ENCODE data around the gene OGFOD2.
"Not testable (repeated sequence)": the region's sequence is repeated elsewhere in the genome, so short reads cannot be mapped to it uniquely, and the experiment has no call there.

Gene OGFOD2

DNA sequence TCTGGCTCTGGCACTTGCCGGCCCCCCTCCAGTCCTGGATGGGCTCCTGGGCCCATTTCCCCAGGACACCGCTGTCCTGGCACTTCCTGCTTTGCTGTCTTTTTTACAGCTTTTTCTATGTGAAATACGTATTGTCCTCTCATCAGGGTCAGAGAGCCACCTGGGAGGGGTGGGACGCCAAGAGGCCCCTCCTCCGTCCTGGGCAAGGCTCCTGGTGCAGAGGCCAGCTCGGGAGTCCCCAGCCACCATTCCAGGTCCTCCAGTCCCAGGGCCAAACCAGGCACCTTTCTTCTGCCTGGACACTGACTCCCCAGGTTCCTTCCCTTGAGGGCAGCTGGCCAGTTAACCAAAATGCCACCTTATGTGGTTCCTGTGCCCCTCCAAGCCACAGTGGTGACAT, 28.2 kb downstream of the OGFOD2 start:
- no peak for DNase-seq (ENCODE audit: low read depth, low spot score)

DNA sequence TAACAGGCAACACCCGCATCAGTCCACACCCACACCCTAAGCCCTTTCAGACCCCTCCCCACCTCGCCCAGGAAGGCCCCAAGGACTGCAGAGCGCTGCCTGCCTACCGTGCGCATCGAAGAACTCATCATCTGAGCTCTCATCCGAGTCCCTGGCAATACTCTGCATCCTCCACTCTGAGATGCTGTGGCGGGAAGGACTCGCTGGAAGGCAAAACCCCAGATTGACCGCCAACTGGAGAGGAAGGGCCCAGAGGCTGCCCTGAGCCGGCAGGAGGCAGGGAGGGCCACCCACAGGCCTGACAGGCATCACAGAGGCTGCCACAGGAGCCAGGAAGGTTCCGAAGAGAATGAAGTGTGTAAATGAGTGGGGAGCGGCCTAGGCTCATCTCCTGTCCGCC, 29.2 kb downstream of the OGFOD2 start:
- no peak for DNase-seq (ENCODE audit: low read depth, low spot score)

DNA sequence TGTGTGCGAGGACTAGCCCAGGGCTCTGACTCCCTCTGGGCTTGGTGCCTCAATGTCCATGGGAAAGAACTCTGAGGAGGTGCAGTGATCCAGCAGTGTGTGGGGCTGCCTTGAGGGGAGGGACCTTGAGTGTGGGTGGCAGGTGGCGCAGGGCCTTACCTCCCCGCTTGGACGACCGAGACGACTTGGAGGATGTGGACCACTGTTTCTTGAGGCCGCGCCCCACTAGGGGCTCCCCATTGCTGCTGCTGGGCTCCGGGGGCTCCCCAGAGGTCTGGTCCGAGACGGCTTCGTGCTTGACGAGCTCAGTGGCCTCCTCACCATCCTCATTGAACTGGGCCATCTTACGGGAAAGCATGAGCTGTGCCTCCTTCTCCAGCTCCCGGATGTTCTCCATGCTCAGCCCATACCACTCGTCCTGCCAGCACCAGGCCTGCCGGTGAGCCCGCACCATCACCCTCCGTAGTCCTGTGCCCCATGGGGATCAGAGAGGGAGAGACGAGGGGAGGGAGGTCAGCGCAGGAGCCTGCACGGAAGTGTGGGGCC, 30.1 kb downstream of the OGFOD2 start:
- DNase-seq (ENCODE audit: low read depth, low spot score) = no peak

DNA sequence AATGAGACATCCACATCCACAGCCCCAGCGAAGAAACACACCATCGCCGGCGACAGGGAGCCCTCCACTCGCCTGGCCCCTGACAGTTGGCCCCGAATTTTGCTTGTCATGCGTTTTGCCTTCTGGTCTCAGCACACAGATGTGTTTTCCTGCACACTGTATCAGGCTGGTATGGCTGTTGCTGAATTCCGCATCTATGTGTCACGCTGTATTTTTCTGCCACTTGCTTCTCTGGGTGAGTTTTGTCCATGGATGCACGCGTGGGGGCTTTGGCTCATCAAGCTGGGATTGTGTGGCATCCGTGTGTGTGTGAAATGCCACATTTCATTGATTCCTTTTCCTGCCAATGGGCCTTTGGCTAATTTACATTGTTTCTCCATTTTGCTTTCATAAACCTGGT, 31.9 kb downstream of the OGFOD2 start:
- no peak for DNase-seq (ENCODE audit: low read depth, low spot score)

DNA sequence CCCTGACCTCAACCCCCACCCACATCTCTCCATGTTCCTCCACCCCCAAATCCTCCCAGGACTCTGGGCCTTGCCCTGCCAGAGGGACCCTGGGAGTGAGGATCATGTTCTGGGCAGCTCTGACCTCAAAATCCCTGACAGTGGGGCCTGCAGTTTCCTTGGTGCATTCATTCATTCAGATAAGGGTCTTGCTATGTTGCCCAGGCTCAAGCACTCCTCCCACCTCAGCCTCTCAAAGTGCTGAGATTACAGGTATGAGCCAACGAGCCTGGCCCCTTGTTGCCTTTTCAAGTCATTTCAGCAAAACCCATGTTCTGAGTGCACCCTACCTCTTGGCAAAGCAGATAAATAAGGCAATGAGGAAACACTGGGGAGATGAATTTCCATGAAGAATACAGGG, 35.1 kb downstream of the OGFOD2 start:
- no peak for DNase-seq (ENCODE audit: low read depth, low spot score)

DNA sequence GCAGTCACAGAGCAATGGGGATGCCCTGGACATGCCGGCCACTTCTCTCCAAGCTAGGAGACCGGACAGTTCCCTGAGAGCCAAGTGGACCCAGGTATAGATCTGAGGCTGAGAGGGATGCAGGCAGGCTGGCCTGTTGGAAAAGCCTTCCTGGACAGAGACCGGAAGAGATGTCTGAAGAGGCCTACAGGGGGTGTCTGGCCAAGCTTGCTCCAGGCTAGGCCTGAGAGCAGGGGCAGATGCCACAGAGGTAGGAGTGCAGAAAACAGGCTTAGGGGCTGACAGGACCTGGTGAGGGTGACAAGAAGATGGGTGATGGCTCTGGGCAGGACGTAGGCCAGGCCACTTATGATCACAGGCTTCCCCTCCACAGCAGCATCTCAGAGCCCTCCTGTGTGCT, 35.6 kb downstream of the OGFOD2 start:
- no peak for DNase-seq (ENCODE audit: low read depth, low spot score)

DNA sequence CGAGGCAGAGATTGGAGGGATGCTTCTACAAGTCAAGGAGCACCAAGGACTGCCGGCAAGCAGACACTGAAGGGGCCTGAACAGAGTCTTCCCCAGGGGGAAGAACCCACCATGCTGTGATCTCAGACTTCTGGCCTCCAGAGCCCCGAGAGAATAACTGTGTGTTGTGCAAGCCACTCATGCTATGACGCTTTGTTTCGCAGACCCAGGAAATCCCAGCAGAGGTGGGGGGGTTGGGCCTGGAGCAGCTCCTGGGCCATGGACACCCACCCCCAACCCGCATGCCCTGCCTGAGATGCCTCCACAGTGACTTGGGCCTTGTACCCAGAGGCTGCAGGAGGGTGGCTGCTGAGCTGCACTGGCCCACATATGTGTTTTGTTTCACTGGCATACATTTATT, 36.7 kb downstream of the OGFOD2 start:
- no peak for DNase-seq (ENCODE audit: low read depth, low spot score)

DNA sequence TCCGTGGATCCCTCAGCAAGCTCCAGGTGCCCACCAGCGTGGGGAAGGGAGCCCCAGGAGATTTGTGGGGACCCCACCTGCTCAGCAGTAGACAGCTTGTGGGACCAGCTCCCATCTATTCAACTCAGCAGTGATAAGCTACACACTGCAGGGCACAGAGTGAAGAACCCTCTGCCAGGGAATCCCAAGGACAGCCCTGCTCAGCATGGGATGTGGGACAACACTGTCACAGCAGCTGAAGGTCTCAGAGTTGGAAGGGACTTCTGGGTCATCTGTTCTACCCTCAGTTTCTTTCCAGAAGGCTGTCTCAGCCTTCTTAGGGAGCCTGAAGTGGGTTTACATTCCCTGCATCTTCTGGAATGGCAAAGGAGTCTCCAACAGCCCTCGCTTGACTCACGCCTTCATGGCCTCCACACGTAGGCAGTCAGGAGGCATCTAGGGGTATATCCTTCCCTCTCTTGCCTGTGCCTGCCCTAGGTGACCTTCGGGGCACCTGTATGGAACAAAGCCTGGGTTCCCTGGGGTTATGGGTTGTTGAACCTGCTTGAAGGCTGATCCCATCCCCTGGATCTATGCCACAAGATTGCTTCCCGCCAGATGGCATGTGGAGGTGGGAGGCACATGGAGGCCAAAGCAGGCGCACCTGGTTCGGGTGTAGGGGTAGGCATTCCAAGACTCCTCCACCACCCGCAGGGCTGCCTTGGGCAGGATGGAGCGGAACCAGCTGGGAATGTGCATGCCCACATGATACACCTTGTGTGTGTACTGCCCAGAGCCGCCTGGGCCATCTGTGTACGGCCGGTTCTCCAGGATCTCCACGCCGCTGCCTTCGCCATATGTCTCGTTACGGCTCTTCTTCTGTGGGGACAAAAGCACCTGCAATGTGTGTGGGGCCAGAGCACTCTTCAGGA, 38.4 kb downstream of the OGFOD2 start:
- DNase-seq (ENCODE audit: low read depth, low spot score) = no peak

DNA sequence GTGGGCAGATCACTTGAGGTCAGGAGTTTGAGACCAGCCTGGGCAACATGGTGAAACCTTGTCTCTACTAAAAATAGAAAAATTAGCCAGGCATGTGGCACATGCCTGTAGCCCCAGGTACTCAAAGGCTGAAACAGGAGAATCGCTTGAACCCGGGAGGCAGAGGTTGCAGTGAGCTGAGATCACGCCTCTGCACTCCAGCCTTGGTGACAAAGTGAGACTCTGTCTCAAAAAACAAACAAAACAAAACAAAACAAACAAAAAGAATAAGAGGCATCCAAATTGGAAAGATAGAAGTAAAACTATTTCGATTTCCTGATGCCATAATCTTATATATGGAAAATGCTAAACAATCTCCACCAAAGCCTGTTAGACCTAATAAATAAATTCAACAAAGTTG, 39.4 kb downstream of the OGFOD2 start:
- not testable (repeated sequence) for DNase-seq (ENCODE audit: low read depth, low spot score)

DNA sequence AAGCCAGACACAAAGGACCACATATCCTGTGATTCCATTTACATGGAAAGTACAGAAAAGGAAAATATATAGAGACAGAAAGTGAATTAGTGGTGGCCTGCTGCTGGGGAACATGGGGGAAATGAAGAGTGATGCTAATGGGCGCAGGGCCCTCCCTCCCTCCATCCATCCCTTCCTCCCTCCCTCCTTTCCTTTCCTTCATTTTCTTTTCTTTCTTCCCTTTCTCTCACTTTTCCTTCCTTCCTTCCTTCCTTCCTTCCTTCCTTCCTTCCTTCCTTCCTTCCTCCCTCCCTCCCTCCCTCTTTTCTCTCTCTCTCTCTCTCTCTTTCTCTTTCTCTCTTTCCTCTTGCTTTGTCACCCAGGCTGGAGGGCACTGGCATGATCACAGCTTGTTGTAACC, 42.7 kb downstream of the OGFOD2 start:
- no peak for DNase-seq (ENCODE audit: low read depth, low spot score)

DNA sequence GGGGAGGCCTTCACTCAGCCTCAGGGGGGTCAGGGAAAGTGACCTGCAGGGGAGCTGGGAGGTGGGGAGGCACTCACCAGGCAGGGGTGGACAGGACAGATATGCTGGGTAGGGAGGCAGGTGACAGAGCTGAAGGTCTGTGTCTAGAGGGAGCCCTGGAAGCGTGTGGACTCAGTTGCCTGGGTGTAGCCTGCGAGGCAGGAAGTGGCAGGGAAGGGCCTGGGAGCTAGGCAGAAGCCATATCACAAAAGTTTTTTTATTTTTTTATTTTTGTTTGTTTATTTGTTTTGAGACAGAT, 44.7 kb downstream of the OGFOD2 start:
- no peak for DNase-seq (ENCODE audit: low read depth, low spot score)

DNA sequence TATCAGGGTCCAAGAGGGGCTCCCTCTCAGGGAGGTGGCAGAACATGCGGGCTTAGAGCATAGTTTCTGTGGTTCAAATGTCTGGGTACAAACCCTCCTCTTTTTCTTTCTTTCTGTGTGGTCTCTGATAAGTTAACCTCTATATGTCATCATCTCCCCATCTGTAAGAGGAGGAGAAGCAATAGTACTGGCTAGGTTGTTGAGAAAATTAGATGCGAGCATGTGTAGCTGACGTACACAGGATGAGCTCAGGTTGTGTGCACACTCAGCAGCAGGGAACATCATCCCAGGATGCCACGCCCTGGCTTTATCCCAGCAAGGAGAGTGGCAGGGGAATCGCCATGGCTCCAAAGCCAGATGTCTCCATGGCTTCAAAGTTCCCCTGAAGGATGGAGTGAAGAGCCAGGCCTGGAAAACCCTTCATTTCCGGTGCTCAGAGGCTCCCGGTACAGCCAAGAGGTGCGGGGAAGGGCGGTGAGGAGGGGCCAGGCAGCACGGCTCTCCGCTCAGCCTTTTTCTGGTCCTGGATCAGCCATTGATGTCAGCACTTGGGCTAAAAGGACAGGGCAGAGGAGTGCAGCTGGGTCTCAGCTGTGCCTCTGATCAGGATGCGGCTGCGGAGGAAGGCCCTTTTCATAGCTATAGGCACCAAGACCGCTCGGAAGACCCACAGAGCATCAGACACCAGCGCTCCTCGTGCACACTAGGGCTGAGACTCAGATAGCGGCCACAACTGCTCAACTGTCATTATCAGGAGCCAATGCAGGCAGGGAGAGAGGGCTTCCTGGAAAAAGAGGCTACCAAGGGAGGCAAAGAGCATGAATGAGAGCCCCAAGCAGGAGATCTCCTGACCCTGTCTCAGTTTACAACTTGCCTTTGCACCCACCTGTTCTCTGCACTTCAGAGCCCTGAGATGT, 46.9 kb downstream of the OGFOD2 start:
- DNase-seq (ENCODE audit: low read depth, low spot score) = no peak

DNA sequence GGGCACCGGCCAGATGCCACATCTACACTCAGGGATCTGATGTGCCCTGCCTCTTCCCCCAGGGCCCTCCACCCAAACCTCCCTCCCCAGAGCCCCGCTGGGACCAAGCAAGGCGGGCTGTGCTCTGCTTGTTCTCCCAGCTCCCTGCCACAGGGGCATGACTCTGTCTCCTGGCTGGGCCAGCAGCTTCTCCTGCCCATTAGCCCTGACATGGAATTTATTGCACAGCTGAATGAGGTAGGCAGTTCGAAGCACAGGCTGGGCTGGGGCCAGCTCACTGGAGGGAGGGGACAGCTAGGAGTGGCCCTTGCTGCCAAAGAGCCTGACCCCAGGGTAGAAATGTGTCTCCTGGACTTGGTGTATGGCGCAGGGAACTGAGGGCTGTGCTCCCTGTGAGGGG, 47.8 kb downstream of the OGFOD2 start:
- no peak for DNase-seq (ENCODE audit: low read depth, low spot score)

DNA sequence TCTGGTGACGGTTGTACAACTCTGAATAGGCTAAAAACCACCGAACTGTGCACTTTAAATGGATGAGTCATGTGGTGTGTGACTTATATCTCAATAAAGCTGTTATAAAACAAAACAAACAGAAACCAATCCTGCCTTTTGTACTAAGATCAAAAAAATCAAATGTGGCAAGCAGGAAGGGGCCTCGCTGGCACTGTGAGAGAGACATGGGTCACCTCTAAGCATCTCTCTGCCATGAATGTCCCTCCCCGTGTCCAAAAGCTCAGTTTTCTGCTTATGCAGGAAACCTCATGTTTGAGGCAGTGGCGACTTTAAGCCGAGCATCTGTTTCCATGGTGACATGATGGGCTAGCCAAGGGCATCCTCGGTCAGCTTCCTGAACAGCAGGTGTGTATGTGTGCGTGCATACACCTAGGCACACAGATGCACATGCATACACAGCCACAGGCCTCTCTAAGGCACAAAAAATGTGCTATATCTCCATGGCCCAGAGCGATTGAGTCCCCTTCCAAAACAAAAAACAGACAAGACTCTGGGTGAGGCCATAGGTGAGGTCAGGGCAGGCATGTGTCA, 49.9 kb downstream of the OGFOD2 start:
- DNase-seq (ENCODE audit: low read depth, low spot score) = no peak

DNA sequence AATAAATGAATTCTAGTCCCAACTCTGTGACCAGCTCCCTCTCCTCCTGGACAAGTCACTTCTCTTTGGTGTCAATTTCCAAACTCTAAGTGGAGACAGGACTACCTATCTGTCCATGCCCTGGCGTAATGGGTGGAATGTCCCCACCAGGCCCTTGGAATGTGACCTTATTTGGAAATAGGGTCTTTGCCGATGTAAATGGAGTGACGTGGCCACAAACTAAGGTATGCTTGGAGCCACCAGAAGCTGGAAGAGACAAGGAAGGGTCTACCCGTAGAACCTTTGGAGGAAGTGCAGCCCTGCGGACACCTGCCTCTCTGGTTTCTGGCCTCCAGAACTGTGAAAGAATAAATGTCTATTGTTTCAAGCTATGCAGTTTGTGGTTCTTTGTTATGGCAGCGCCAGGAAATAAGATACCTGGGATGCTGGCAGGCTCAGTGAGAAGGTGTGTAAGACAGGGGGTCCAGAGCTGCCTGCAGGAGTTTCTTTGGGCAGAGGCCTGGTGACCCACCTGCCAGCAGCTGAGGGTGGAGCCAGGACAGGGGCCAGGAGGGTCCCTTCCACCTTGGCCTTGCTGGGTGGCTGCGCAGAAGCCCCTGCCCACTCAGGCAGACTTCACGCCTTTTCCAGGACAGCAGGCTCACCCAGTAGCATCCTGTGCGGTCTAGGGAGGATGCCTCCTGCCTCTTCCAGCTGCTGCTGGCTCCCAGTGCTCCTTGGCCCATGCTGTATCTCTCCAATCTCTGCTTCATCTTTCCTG, 51.2 kb downstream of the OGFOD2 start:
- DNase-seq (ENCODE audit: low read depth, low spot score) = no peak

DNA sequence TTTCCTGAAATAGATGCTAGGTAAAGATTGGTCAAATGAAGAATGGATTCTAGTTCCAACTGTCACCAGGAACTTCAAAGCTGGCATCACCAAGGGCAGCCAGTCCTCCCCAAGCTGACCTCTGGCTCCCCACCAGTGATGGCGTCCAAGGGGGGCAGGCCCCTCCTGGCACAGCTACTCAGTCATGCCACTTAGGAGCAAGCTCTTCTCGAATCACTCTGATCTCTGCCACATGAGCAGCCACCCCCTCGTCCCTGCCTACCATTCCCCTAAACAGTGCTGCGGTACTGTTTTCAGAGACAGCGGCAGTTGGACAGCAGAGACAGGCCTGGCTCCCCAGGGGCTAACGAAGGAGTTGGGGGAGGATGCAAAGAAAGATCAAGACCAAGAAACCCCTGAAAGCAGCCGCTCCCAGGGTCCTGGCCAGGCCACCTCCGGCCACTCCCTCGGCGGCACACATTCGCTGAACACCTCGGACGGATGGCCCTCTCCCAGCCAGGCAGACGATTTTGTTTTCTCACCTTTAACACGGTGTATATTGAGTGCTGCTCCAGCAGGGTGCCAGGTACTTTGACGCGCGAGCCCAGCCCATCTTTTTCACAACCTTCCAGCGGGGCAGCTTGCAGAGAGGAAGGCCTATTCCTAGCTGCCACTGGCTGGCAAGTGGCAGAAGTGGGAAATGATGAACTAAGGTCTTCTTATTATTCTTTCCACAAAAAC, 52.8 kb downstream of the OGFOD2 start:
- DNase-seq (ENCODE audit: low read depth, low spot score) = no peak

DNA sequence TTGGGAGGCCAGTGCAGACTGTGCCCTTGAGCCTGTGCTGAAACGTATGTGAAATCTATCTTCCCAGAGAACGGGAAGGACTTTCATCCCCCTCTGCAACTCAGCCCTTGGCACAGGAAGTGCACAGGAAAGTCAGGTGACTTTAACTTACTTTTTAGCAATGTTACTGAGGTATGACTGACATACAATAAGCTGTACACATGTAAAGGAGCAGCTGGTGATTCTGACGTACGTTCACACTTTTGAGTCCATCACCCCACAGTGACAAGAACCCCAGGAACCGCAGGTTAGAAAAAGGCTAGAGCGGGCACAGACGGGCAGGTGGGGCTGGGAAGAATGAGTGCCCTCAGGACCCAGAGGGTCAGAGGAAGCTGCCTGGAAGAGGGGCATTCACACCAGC, 53.4 kb downstream of the OGFOD2 start:
- DNase-seq (ENCODE audit: low read depth, low spot score) = no peak

DNA sequence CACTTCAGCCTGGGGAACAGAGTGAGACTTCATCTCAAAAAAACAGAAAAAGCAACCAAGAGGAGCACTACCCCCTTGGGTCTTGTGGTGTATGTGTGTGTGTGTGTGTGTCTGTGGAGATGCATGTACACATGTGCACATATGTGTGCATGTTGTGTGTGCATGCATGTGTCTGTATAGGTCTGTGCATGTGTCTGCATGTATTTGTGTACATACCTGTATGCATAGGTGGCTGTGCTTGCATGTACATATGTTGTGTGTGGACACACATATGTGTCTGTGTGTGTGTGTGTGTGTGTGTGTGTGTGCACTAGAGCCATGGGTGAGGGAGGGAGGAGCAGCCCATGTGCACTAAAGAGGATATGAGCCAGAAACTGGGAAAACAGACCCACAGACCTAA, 54.5 kb downstream of the OGFOD2 start:
- no peak for DNase-seq (ENCODE audit: low read depth, low spot score)
